Activated B cell treated with CpG ODN at 0.5 μM for 24 hours (primary cell): ENCODE data around the gene FBXO40. TPM values are rescaled to one million over a fixed set of nuclear protein-coding genes. Genes with fewer than 3 reads are reported as not detected.
"Not testable (repeated sequence)": the region's sequence is repeated elsewhere in the genome, so short reads cannot be mapped to it uniquely, and the experiment has no call there.

ENCODE experiments used
- ATAC-seq: fragments of 200-7000 bp; cut with Tn5 transposase; one replicate; pipeline ENCODE4 v1.10.0; 2021; ENCODE audit warnings: low read depth, mild to moderate bottlenecking, moderate library complexity
- CTCF ChIA-PET: fragments of 350-600 bp; sonication (Branson Sonifier 250); formaldehyde crosslinking; loops from one replicate; lab custom pipeline; 2021; ENCODE audit warnings: antibody characterized with exemption; lab: Charles Lee
- POLR2A ChIA-PET: fragments of 350-600 bp; sonication (Branson Sonifier 250); formaldehyde crosslinking; loops from one replicate; lab custom pipeline; 2021; ENCODE audit warnings: antibody characterized with exemption; lab: Charles Lee
- DNase-seq: peaks from one replicate; pipeline ENCODE4 v3.0.0; 2022
- H3K27ac Mint-ChIP-seq: one replicate; pipeline ENCODE4 v1.8.0; 2020; ENCODE audit warnings: mixed read lengths
- H3K27me3 Mint-ChIP-seq: one replicate; pipeline ENCODE4 v1.8.0; 2021; ENCODE audit warnings: mixed read lengths
- H3K36me3 Mint-ChIP-seq: one replicate; pipeline ENCODE4 v1.8.0; 2021; ENCODE audit warnings: low read depth, mixed read lengths
- H3K4me1 Mint-ChIP-seq: one replicate; pipeline ENCODE4 v1.8.0; 2021; ENCODE audit warnings: mixed read lengths
- H3K4me3 Mint-ChIP-seq: one replicate; pipeline ENCODE4 v1.8.0; 2020; ENCODE audit warnings: mild to moderate bottlenecking, mixed read lengths
- H3K9me3 Mint-ChIP-seq: one replicate; pipeline ENCODE4 v1.8.0; 2020; ENCODE audit warnings: mixed read lengths
- intact Hi-C: fragments of 100-400 bp; cut with micrococcal nuclease; formaldehyde crosslinking; loops from one replicate; pipeline ENCODE4 v1.15.1; 2024
- total RNA-seq: library from RNA; stranded (reverse); gene quantifications from 2 replicates; pipeline ENCODE4 v1.2.3, GENCODE V29; 2022
- TF ChIP-seq, protein P1 (sequence below): fragments of 200-600 bp; IDR thresholded peaks from one replicate; pipeline ENCODE4 v1.8.0; 2022; ENCODE audit warnings: antibody characterized with exemption, mild to moderate bottlenecking

The FBXO40 gene
- total RNA-seq, 1 donor from 2014 or later = not detected

- no peak overlapping the region for H3K27ac Mint-ChIP-seq
- CTCF ChIA-PET = no interaction called here
- POLR2A ChIA-PET = no interaction called here
- intact Hi-C loops = no loop called here
- TF ChIP-seq, protein P1, sequence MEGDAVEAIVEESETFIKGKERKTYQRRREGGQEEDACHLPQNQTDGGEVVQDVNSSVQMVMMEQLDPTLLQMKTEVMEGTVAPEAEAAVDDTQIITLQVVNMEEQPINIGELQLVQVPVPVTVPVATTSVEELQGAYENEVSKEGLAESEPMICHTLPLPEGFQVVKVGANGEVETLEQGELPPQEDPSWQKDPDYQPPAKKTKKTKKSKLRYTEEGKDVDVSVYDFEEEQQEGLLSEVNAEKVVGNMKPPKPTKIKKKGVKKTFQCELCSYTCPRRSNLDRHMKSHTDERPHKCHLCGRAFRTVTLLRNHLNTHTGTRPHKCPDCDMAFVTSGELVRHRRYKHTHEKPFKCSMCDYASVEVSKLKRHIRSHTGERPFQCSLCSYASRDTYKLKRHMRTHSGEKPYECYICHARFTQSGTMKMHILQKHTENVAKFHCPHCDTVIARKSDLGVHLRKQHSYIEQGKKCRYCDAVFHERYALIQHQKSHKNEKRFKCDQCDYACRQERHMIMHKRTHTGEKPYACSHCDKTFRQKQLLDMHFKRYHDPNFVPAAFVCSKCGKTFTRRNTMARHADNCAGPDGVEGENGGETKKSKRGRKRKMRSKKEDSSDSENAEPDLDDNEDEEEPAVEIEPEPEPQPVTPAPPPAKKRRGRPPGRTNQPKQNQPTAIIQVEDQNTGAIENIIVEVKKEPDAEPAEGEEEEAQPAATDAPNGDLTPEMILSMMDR = no peak
- no peaks in the 10 kb centered on the region for H3K36me3 Mint-ChIP-seq
- no peaks in the 10 kb centered on the region for H3K9me3 Mint-ChIP-seq
- peaks cover 4% of the 10 kb centered on the region for H3K27me3 Mint-ChIP-seq
- DNase-seq (no peak), ATAC-seq (no peak)
- H3K4me3 Mint-ChIP-seq = no peak overlapping the region
- H3K4me1 Mint-ChIP-seq = no peaks in the 10 kb centered on the region
Observed at GRCh38 chr3:121574449-121574848, 18.7 kb upstream of the FBXO40 start.

- no peak overlapping the region for H3K4me3 Mint-ChIP-seq
- ChIA-PET CTCF (no interaction called here), POLR2A (interaction anchor here (0.6 kb wide), 1 partner anchor 103 kb away, joined by 6 read pairs; no protein-coding TSS in a partner anchor)
- no peaks in the 10 kb centered on the region for H3K9me3 Mint-ChIP-seq
- intact Hi-C loops = no loop called here
- DNase-seq = no peak
- no peak overlapping the region for H3K27ac Mint-ChIP-seq
- ATAC-seq = no peak
- no peaks in the 10 kb centered on the region for H3K4me1 Mint-ChIP-seq
- H3K27me3 Mint-ChIP-seq = peaks cover 16% of the 10 kb centered on the region
- TF ChIP-seq, protein P1 = no peak
- H3K36me3 Mint-ChIP-seq = no peaks in the 10 kb centered on the region
Observed at GRCh38 chr3:121581691-121582090, 11.5 kb upstream of the FBXO40 start.

GRCh38 chr3:121584418-121584817 lies 8.8 kb upstream of the FBXO40 start:
- CTCF ChIA-PET = no interaction called here
- Mint-ChIP-seq H3K27me3 (peaks cover 19% of the 10 kb centered on the region), H3K4me3 (no peak overlapping the region), H3K27ac (no peak overlapping the region), H3K9me3 (no peaks in the 10 kb centered on the region), H3K36me3 (no peaks in the 10 kb centered on the region), H3K4me1 (no peaks in the 10 kb centered on the region)
- intact Hi-C loops = no loop called here
- POLR2A ChIA-PET = no interaction called here
- ATAC-seq (no peak), DNase-seq (no peak)
- TF ChIP-seq, protein P1 = no peak

DNA sequence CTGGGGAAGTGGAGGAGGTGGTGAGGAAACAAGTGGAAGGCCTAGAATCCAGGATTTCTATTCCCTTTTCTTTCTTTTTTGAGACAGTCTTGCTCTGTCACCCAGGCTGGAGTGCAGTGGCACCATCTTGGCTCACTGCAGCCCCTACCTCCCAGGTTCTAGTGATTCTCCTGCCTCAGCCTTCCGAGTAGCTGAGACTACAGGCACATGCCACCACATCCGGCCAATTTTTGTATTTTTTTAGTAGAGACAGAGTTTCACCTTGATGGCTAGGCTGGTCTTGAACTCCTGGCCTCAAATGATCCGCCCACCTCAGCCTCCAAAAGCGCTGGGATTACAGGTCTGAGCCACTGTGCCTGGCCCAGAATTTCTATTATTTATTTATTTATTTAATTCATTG lies 627 bp downstream of the FBXO40 start:
- H3K36me3 Mint-ChIP-seq, H3K4me3 Mint-ChIP-seq, H3K27me3 Mint-ChIP-seq, H3K9me3 Mint-ChIP-seq, DNase-seq, intact Hi-C loops, H3K4me1 Mint-ChIP-seq, ATAC-seq, POLR2A ChIA-PET, CTCF ChIA-PET, H3K27ac Mint-ChIP-seq: not testable (repeated sequence)

DNA sequence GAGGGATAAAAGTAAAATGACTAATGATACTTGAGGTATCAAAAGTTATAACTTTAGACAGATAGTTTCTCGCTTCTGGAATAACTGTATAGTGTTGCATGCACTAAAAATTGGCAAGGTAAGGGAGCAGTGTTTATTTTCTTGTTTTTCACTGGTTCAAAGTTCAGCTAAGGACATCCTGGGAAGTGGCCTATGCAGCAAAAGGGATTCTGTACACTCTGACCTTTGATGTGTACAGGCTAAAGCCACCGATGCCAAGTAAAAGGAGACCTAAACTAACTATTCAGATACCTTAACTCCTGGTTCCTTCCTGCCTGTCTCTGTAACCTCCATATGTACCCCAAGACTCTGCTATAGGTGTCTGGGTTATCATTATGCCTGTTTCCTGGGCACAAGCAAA lies 1.7 kb downstream of the FBXO40 start:
- intact Hi-C loops = no loop called here
- DNase-seq (no peak), ATAC-seq (no peak)
- Mint-ChIP-seq H3K27me3 (no peaks in the 10 kb centered on the region), H3K9me3 (no peaks in the 10 kb centered on the region), H3K36me3 (no peaks in the 10 kb centered on the region), H3K27ac (no peak overlapping the region), H3K4me1 (peaks cover 7% of the 10 kb centered on the region), H3K4me3 (no peak overlapping the region)
- TF ChIP-seq, protein P1 = no peak
- ChIA-PET POLR2A (no interaction called here), CTCF (no interaction called here)

- POLR2A ChIA-PET = no interaction called here
- intact Hi-C loops = no loop called here
- no peak for DNase-seq
Observed at GRCh38 chr3:121595765-121596406, 2.7 kb downstream of the FBXO40 start.

More at GRCh38 chr3:121595765-121596406, 2.7 kb downstream of the FBXO40 start:
- H3K4me1 Mint-ChIP-seq = peaks cover 7% of the 10 kb centered on the region
- no peak for ATAC-seq
- H3K36me3 Mint-ChIP-seq = no peaks in the 10 kb centered on the region
- no peak overlapping the region for H3K4me3 Mint-ChIP-seq
- CTCF ChIA-PET = no interaction called here
- H3K27ac Mint-ChIP-seq = no peak overlapping the region
- H3K9me3 Mint-ChIP-seq = no peaks in the 10 kb centered on the region
- TF ChIP-seq, protein P1 = no peak
- no peaks in the 10 kb centered on the region for H3K27me3 Mint-ChIP-seq
